Body of pancreas (tissue), 4 donors: ENCODE results near the gene LRRC23. TPM values are rescaled to one million over a fixed set of nuclear protein-coding genes. Genes with fewer than 3 reads are reported as not detected.
A peak's percentile ranks its signal among the peaks of the same experiment; 100 is the strongest.

ENCODE experiments used
- ATAC-seq: fragments of 150-250 bp; one replicate; pipeline ENCODE4 v1.9.1; 2016
- DNase-seq, 4 donors: peaks; one replicate each; pipeline ENCODE4 v3.0.0-alpha.2; 2019
- H3K27ac ChIP-seq, 4 donors: fragments of 200-600 bp; sonication (generic); 1 replicate in 3 of 4; 2 replicates in 1 of 4; pipeline versions ENCODE4 v1.5.1 to v1.6.1; 2016 to 2019; ENCODE audit warnings: mild to moderate bottlenecking in 1 of 4, mixed read lengths in 1 of 4, moderate library complexity in 1 of 4
- H3K27me3 ChIP-seq, 2 donors: fragments of 200-600 bp; sonication (generic); one replicate each; pipeline ENCODE4 v1.6.0; 2016; ENCODE audit warnings: mild to moderate bottlenecking in 1 of 2
- H3K36me3 ChIP-seq, 2 donors: fragments of 200-600 bp; sonication (generic); replicated peaks in 1 of 2; 2 replicates each; pipeline ENCODE4 v1.5.1; 2016; ENCODE audit warnings: low read depth in 2 of 2; ENCODE audit not compliant: insufficient read depth in 1 of 2
- H3K4me1 ChIP-seq: fragments of 200-600 bp; sonication (generic); one replicate; pipeline ENCODE4 v1.6.0; 2016
- H3K4me3 ChIP-seq, 2 donors: fragments of 200-600 bp; sonication (generic); 1 replicate in 1 of 2; 2 replicates in 1 of 2; pipeline ENCODE4 v1.5.1; 2016 to 2019
- H3K9me3 ChIP-seq, 3 donors: fragments of 200-600 bp; sonication (generic); 1 replicate in 2 of 3; 2 replicates in 1 of 3; pipeline ENCODE4 v1.5.1; 2016
- CTCF ChIP-seq, 7 experiments: fragments of 450-650 bp in 4 of 7; fragments of 200-600 bp in 3 of 7; sonication (generic) in 3 of 7; IDR thresholded peaks; one replicate each; pipeline ENCODE4 v1.5.1; 2016 to 2019; ENCODE audit warnings: antibody characterized with exemption in 7 of 7
- POLR2A ChIP-seq, 3 donors: fragments of 450-650 bp; IDR thresholded peaks; one replicate each; pipeline ENCODE4 v1.6.1; 2016; ENCODE audit warnings: antibody characterized with exemption in 3 of 3, mild to moderate bottlenecking in 2 of 3
- WGBS, 2 donors: methylation state at CpG; one replicate each; pipeline ENCODE4 v1.1.5; 2017; 5-methylcytosine and 5-hydroxymethylcytosine counted together
- intact Hi-C: fragments of 100-400 bp; cut with DNase I; formaldehyde crosslinking; loops from one replicate; pipeline ENCODE4 v1.15.1; 2023
- total RNA-seq, 2 donors: library from RNA; depleted of rRNA; stranded (reverse); fragments of >200 nt; gene quantifications; one replicate each; pipeline ENCODE4 v1.1.0, GENCODE V29; 2016

The LRRC23 gene
- total RNA-seq, 2 donors from 2014 or later: 7.0 to 21.1 TPM

- H3K4me1 ChIP-seq: peaks cover 36% of the 10 kb centered on the region
- H3K9me3 ChIP-seq: no peaks in the 10 kb centered on the region
- WGBS, 2 donors: 72 to 83% methylated on average over 8 of the region's 8 CpGs
- no peak for DNase-seq
- H3K36me3 ChIP-seq: no peaks in the 10 kb centered on the region
- no peaks in the 10 kb centered on the region for H3K27me3 ChIP-seq
- intact Hi-C loops: no loop called here
- TF ChIP-seq CTCF (IDR thresholded peaks at IDR 0.05): no peak
- no peak for TF ChIP-seq POLR2A (IDR thresholded peaks at IDR 0.05)
- no peak overlapping the region for H3K27ac ChIP-seq
- no peak for ATAC-seq
- H3K4me3 ChIP-seq: no peak overlapping the region
Observed at GRCh38 chr12:6947615-6948014, 43.0 kb downstream of the LRRC23 start.

DNA sequence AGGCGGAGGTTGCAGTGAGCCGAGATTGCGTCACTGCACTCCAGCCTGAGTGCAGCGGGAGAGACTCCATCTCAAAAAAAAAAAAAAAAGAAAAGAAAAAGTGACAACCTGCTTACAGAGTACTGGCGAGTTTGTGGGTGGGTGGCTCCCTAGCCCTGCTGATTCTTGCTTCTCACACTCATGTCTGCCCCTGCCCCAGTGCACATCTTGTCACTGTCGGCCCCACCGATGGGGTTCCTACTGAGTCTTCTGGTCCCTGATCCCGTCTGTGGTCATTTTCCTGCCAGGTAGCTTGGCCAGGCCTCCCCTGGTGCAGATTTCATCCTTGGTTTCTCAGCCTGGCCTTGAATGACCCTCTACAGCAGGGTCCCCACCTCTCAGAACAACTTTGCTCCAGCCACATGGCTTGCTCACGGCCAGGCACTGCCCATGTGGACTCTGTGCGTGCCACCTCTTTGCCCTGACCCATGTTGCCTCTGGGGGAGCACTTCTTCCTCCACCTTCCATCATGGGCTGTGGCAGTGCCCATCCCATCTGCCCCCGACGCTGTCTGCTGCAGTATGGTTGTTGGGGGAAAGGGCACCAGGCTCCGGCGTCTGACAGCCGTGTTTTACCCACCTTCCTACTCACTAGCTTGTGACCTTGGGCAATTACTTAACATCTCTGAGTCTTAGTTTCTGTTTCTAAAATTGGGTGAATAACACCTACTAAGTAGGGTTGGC is 44.4 kb downstream of the LRRC23 start:
- Histone ChIP-seq H3K27ac (peak overlapping the region in 2 of 4 donors; percentile 8 to 40), H3K27me3 (no peaks in the 10 kb centered on the region), H3K4me3 (no peak overlapping the region), H3K9me3 (no peaks in the 10 kb centered on the region), H3K36me3 (no peaks in the 10 kb centered on the region), H3K4me1 (peaks cover 28% of the 10 kb centered on the region)
- ATAC-seq (no peak), DNase-seq (no peak)
- intact Hi-C loops: no loop called here
- TF ChIP-seq POLR2A (IDR thresholded peaks at IDR 0.05) (no peak), CTCF (IDR thresholded peaks at IDR 0.05) (peak in 1 of 7 experiments; percentile 18)
- WGBS, 2 donors: 71 to 81% methylated on average over 15 of the region's 15 CpGs

DNA sequence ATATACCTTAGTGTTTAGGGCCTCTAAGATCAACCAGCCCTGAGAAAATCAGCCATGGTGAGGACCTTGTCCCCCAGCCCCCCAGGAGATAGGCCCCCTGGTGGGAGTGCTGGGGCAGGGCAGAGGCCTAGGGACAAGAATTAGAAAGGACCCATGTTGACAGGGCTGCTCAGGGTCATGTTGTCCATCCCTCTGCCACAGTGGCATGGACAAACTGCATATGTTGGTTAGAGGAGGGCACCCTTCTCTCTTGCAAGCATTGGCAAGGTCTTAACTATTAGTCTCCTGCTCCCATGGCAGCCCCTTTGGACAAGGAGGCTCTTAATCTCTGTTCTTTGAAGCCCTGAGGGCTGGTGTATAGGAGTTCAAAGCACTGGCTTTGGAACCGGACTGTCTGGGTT is 45.8 kb downstream of the LRRC23 start:
- 64 to 80% methylated on average over 1 of the region's 1 CpG for WGBS, 2 donors
- ATAC-seq: no peak
- H3K27ac ChIP-seq: peak overlapping the region in 1 of 4 donors; percentile 45
- H3K4me1 ChIP-seq: peaks cover 21% of the 10 kb centered on the region
- H3K9me3 ChIP-seq: no peaks in the 10 kb centered on the region
- no peak overlapping the region for H3K4me3 ChIP-seq
- peaks cover 0 to 1% of the 10 kb centered on the region in 2 donors for H3K36me3 ChIP-seq
- intact Hi-C loops: no loop called here
- TF ChIP-seq CTCF (IDR thresholded peaks at IDR 0.05) (no peak), POLR2A (IDR thresholded peaks at IDR 0.05) (no peak)
- H3K27me3 ChIP-seq: no peaks in the 10 kb centered on the region
- DNase-seq: no peak

DNA sequence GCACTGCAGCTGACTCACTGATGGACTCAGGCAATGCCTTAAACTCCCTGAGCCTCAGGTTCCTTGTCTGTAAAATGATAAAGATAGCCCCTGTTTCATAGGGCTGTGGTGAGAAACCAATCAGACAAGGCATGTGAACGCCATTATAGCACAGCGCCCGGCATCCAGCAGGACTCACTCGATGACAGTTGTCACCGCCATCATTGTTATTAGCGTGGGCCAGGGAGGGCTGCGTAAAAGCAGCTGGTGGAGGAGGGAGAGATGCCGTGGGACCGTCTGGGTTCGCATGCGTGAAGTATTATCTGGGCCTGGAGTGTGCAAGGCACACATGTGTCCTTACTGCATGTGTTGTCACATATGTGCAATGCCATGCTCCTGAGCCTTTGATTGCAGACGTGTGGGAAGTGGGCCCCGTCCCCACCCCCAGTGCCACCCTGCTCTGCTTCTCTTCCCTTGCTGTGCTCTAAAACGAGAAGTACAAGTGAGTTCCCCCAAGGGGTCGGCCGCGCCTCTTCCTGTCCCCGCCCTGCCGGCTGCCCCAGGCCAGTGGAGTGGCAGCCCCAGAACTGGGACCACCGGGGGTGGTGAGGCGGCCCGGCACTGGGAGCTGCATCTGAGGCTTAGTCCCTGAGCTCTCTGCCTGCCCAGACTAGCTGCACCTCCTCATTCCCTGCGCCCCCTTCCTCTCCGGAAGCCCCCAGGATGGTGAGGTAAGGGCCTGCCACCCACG is 46.4 kb downstream of the LRRC23 start, which contains the start of gene PTPN6:
PTPN6 (plus strand) TSS at position 546 of the 730 bp plus-strand sequence; CDS start at position 703, 157 bp downstream.
- H3K4me3 ChIP-seq: no peak within 1 kb of the TSS
- no peaks in the 10 kb centered on the region for H3K27me3 ChIP-seq
- peak within 1 kb of the TSS in 2 of 4 donors; percentile 27 to 55 for H3K27ac ChIP-seq
- intact Hi-C loops: no loop called here
- peaks cover 15% of the 10 kb centered on the region for H3K4me1 ChIP-seq
- H3K36me3 ChIP-seq: peaks cover 0 to 3% of the 10 kb centered on the region in 2 donors
- no peak for TF ChIP-seq CTCF (IDR thresholded peaks at IDR 0.05)
- TF ChIP-seq POLR2A (IDR thresholded peaks at IDR 0.05): peak in 2 of 3 donors; percentile 20 to 61
- no peaks in the 10 kb centered on the region for H3K9me3 ChIP-seq
- 81 to 87% methylated on average over 22 of the region's 25 CpGs for WGBS, 2 donors
- ATAC-seq (no peak), DNase-seq (peak in 1 of 4 donors; percentile 73)
